Kidney epithelial cell (primary cell): Measurements from ENCODE around the gene DENND1A. TPM values are rescaled to one million over a fixed set of nuclear protein-coding genes. Genes with fewer than 3 reads are reported as not detected.

ENCODE experiments used
- DNase-seq: peaks from one replicate; pipeline ENCODE4 v3.0.0-alpha.2; 2010; ENCODE audit warnings: low read depth
- H3K27me3 ChIP-seq: 2 replicates; pipeline ENCODE4 v1.6.0; 2011; ENCODE audit warnings: low read length; ENCODE audit not compliant: control insufficient read depth, insufficient read depth
- H3K36me3 ChIP-seq: 2 replicates; pipeline ENCODE4 v1.5.1; 2011; ENCODE audit warnings: low read length; ENCODE audit not compliant: control insufficient read depth, insufficient read depth
- H3K4me3 ChIP-seq: 2 replicates; pipeline ENCODE4 v1.5.1; 2011; ENCODE audit warnings: low read depth, mild to moderate bottlenecking, control low read depth, low read length
- CTCF ChIP-seq: IDR thresholded peaks from 2 replicates; pipeline ENCODE4 v1.5.1; 2011; ENCODE audit warnings: mild to moderate bottlenecking, moderate library complexity, low read length, control low read depth, inconsistent platforms; ENCODE audit not compliant: insufficient read depth, poor library complexity, severe bottlenecking
- total RNA-seq: library from RNA; depleted of rRNA; stranded (reverse); fragments of >200 nt; gene quantifications from 2 replicates; pipeline ENCODE4 v1.2.3, GENCODE V29; 2015

The DENND1A gene
- total RNA-seq, 1 donor from 2014 or later: 14.5 TPM

- Histone ChIP-seq H3K4me3 (no peak overlapping the region), H3K27me3 (peaks cover 20% of the 10 kb centered on the region), H3K36me3 (no peaks in the 10 kb centered on the region)
- DNase-seq: no peak
- no peak for TF ChIP-seq CTCF
These were observed 537.1 kb downstream of the DENND1A start for GRCh38 chr9:123392802-123393201.

GRCh38 chr9:123391946-123392345 lies 538.0 kb downstream of the DENND1A start:
- Histone ChIP-seq H3K27me3 (peaks cover 22% of the 10 kb centered on the region), H3K36me3 (no peaks in the 10 kb centered on the region), H3K4me3 (no peak overlapping the region)
- no peak for TF ChIP-seq CTCF
- DNase-seq: no peak

- no peaks in the 10 kb centered on the region for H3K36me3 ChIP-seq
- H3K27me3 ChIP-seq: peaks cover 22% of the 10 kb centered on the region
- no peak overlapping the region for H3K4me3 ChIP-seq
- no peak for DNase-seq
- no peak for TF ChIP-seq CTCF
These were observed 538.7 kb downstream of the DENND1A start for GRCh38 chr9:123391233-123391632.

- Histone ChIP-seq H3K4me3 (no peak overlapping the region), H3K36me3 (no peaks in the 10 kb centered on the region), H3K27me3 (peaks cover 22% of the 10 kb centered on the region)
- no peak for TF ChIP-seq CTCF
- DNase-seq: no peak
These were observed 539.4 kb downstream of the DENND1A start for GRCh38 chr9:123390337-123391135.

- DNase-seq: no peak
- Histone ChIP-seq H3K36me3 (no peaks in the 10 kb centered on the region), H3K4me3 (no peak overlapping the region), H3K27me3 (peaks cover 22% of the 10 kb centered on the region)
- no peak for TF ChIP-seq CTCF
These were observed 540.2 kb downstream of the DENND1A start for GRCh38 chr9:123389698-123390097.

- no peaks in the 10 kb centered on the region for H3K36me3 ChIP-seq
- no peak for DNase-seq
- peaks cover 22% of the 10 kb centered on the region for H3K27me3 ChIP-seq
- no peak overlapping the region for H3K4me3 ChIP-seq
- TF ChIP-seq CTCF: no peak
These were observed 540.9 kb downstream of the DENND1A start for GRCh38 chr9:123389070-123389469.
